ENCODE results near the gene RIMBP2.

DNA sequence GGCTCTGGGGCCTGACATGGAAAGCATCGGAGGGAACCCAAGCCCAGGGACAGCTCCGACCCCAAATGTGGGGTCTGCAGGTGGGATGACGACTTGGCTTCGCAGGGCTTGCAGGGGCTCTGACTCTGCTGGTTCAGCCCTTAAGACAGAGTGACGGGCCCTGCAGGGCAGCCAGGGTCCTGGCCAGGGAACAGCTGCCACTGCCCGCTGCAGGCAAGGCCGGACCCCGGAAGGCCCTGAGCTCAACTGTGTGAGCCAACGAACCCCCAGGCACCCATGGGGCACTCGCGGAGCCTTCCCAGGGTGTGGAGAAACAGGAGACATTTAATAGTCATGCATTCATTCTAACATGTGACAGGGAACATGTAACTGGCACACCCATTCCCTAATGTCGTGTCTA lies 257.8 kb downstream of the RIMBP2 start:
- TF ChIP-seq POLR2A (IDR thresholded peaks at IDR 0.05) = no peak
- TF ChIP-seq, protein P1, sequence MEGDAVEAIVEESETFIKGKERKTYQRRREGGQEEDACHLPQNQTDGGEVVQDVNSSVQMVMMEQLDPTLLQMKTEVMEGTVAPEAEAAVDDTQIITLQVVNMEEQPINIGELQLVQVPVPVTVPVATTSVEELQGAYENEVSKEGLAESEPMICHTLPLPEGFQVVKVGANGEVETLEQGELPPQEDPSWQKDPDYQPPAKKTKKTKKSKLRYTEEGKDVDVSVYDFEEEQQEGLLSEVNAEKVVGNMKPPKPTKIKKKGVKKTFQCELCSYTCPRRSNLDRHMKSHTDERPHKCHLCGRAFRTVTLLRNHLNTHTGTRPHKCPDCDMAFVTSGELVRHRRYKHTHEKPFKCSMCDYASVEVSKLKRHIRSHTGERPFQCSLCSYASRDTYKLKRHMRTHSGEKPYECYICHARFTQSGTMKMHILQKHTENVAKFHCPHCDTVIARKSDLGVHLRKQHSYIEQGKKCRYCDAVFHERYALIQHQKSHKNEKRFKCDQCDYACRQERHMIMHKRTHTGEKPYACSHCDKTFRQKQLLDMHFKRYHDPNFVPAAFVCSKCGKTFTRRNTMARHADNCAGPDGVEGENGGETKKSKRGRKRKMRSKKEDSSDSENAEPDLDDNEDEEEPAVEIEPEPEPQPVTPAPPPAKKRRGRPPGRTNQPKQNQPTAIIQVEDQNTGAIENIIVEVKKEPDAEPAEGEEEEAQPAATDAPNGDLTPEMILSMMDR (IDR thresholded peaks at IDR 0.05) = no peak

All from uterus (tissue), 2 donors.